OCI-LY7 (cell line): ENCODE measurements around the gene SMAD4. TPM values are rescaled to one million over a fixed set of nuclear protein-coding genes. Genes with fewer than 3 reads are reported as not detected.
"Not testable (repeated sequence)": the region's sequence is repeated elsewhere in the genome, so short reads cannot be mapped to it uniquely, and the experiment has no call there.

Experiments
- BruUV-seq: library from RNA; stranded (reverse); fragments of 400-500 nt; replicated peaks from 2 replicates; lab custom pipeline; 2021; lab: Mats Ljungman, UMichigan
- CTCF ChIA-PET: fragments of 300-600 bp; sonication (Branson Sonifier 250); formaldehyde crosslinking; loops from one replicate; lab custom pipeline; 2022; ENCODE audit warnings: antibody characterized with exemption; ENCODE audit not compliant: unreplicated experiment; lab: Charles Lee
- POLR2A ChIA-PET: fragments of 300-600 bp; sonication (Branson Sonifier 250); formaldehyde crosslinking; loops from one replicate; lab custom pipeline; 2022; ENCODE audit warnings: antibody characterized with exemption; lab: Charles Lee
- DNase-seq: peaks from one replicate; pipeline ENCODE4 v3.0.0-alpha.2; 2015; ENCODE audit warnings: low spot score
- H2AFZ ChIP-seq: fragments of 200-600 bp; sonication (generic), shearing (Covaris generic); 2 replicates; pipeline ENCODE4 v1.6.1; 2014; ENCODE audit warnings: mild to moderate bottlenecking, antibody characterized with exemption, low read length, moderate library complexity
- H3K27ac ChIP-seq: fragments of 200-600 bp; sonication (generic); 2 replicates; pipeline ENCODE4 v1.5.1; 2014; ENCODE audit warnings: mixed run types, low read depth, mild to moderate bottlenecking, moderate library complexity, low read length, inconsistent platforms; ENCODE audit not compliant: poor library complexity, severe bottlenecking
- H3K36me3 ChIP-seq: fragments of 200-600 bp; sonication (generic); 2 replicates; pipeline ENCODE4 v1.6.1; 2014; ENCODE audit warnings: mild to moderate bottlenecking, antibody characterized with exemption, low read length, moderate library complexity, mixed read lengths; ENCODE audit not compliant: insufficient read depth
- H3K4me1 ChIP-seq: fragments of 200-600 bp; sonication (generic); 2 replicates; pipeline ENCODE4 v1.5.1; 2014; ENCODE audit warnings: mild to moderate bottlenecking, low read length; ENCODE audit not compliant: insufficient read depth, poor library complexity, severe bottlenecking
- H3K4me2 ChIP-seq: fragments of 200-600 bp; sonication (generic); 2 replicates; pipeline ENCODE4 v1.6.1; 2014; ENCODE audit warnings: mild to moderate bottlenecking, low read length
- H3K4me3 ChIP-seq: fragments of 200-600 bp; sonication (generic); 2 replicates; pipeline ENCODE4 v1.5.1; 2014; ENCODE audit warnings: mild to moderate bottlenecking, low read depth, low read length; ENCODE audit not compliant: poor library complexity, severe bottlenecking
- H3K79me2 ChIP-seq: fragments of 200-600 bp; sonication (generic); 2 replicates; pipeline ENCODE4 v1.6.1; 2016; ENCODE audit warnings: low read depth, mild to moderate bottlenecking, low read length, moderate library complexity, mixed read lengths; ENCODE audit not compliant: insufficient read depth
- H3K9me2 ChIP-seq: fragments of 200-600 bp; sonication (generic); 2 replicates; pipeline ENCODE4 v1.6.1; 2016; ENCODE audit warnings: mild to moderate bottlenecking, low read length, mixed read lengths; ENCODE audit not compliant: insufficient read depth
- H3K9me3 ChIP-seq: fragments of 200-600 bp; sonication (generic); 2 replicates; pipeline ENCODE4 v1.6.1; 2014; ENCODE audit warnings: mild to moderate bottlenecking, mixed run types, low read length, mixed read lengths
- H4K20me1 ChIP-seq: fragments of 200-600 bp; sonication (generic); 2 replicates; pipeline ENCODE4 v1.6.1; 2014; ENCODE audit warnings: mild to moderate bottlenecking, antibody characterized with exemption, low read length, moderate library complexity, mixed read lengths; ENCODE audit not compliant: insufficient read depth
- EZH2phosphoT487 ChIP-seq: fragments of 200-600 bp; sonication (generic); IDR thresholded peaks from 2 replicates; pipeline ENCODE4 v1.6.1; 2018; ENCODE audit warnings: low read depth, borderline replicate concordance, mild to moderate bottlenecking, mixed run types, antibody characterized with exemption, low read length, moderate library complexity, mixed read lengths
- intact Hi-C: fragments of 100-400 bp; cut with micrococcal nuclease; formaldehyde crosslinking; loops from one replicate; pipeline ENCODE4 v1.10.0; 2022; ENCODE audit not compliant: unreplicated experiment
- total RNA-seq, 2 experiments: library from RNA; depleted of rRNA in 1 of 2; stranded (reverse); fragments of >200 nt in 1 of 2; shearing (Covaris generic) in 1 of 2; gene quantifications; 2 replicates each; pipeline ENCODE4 v1.2.3, GENCODE V29; 2014 to 2022
- TF ChIP-seq, protein P1 (sequence below): fragments of 200-600 bp; sonication (generic); conservative IDR thresholded peaks from 2 replicates; pipeline ENCODE4 v1.5.1; 2014; ENCODE audit warnings: mild to moderate bottlenecking, antibody characterized with exemption, low read length, moderate library complexity, mixed read lengths

Gene SMAD4
- total RNA-seq, 2 experiments from 2014 or later: 44.7 to 47.6 TPM

DNA sequence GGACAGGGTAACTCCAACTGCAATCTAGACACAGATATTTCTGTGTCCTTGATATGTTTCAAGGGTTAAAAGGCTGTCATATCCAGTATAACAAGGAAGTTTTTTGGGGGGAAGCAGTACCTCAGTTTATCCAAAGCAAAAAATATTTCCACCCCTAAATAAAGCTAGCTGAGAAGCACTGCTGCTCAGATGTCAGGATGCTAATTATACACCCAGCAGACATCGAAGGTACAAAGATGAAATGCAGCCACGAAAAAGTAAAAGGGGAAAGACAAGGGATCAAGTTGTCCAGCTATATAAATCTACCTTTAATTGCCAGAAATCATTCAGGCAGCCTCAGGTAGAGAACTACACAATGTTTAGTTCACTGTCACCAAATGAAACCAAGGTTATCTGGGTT lies 36.0 kb upstream of the SMAD4 start:
- Histone ChIP-seq H3K27ac (no peak overlapping the region), H3K9me2 (no peaks in the 10 kb centered on the region), H3K79me2 (no peaks in the 10 kb centered on the region), H2AFZ (no peak overlapping the region), H3K4me3 (no peak overlapping the region), H3K36me3 (no peaks in the 10 kb centered on the region), H3K4me1 (no peaks in the 10 kb centered on the region), H3K4me2 (no peak overlapping the region), H4K20me1 (no peaks in the 10 kb centered on the region), H3K9me3 (no peaks in the 10 kb centered on the region)
- intact Hi-C loops: no loop called here
- POLR2A ChIA-PET: interaction anchor here (0.5 kb wide), 1 partner anchor 90 kb away, joined by 3 read pairs; no protein-coding TSS in a partner anchor
- TF ChIP-seq, protein P1, sequence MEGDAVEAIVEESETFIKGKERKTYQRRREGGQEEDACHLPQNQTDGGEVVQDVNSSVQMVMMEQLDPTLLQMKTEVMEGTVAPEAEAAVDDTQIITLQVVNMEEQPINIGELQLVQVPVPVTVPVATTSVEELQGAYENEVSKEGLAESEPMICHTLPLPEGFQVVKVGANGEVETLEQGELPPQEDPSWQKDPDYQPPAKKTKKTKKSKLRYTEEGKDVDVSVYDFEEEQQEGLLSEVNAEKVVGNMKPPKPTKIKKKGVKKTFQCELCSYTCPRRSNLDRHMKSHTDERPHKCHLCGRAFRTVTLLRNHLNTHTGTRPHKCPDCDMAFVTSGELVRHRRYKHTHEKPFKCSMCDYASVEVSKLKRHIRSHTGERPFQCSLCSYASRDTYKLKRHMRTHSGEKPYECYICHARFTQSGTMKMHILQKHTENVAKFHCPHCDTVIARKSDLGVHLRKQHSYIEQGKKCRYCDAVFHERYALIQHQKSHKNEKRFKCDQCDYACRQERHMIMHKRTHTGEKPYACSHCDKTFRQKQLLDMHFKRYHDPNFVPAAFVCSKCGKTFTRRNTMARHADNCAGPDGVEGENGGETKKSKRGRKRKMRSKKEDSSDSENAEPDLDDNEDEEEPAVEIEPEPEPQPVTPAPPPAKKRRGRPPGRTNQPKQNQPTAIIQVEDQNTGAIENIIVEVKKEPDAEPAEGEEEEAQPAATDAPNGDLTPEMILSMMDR: no peak
- no peak for DNase-seq
- BruUV-seq: no TSS peak
- CTCF ChIA-PET: no interaction called here

DNA sequence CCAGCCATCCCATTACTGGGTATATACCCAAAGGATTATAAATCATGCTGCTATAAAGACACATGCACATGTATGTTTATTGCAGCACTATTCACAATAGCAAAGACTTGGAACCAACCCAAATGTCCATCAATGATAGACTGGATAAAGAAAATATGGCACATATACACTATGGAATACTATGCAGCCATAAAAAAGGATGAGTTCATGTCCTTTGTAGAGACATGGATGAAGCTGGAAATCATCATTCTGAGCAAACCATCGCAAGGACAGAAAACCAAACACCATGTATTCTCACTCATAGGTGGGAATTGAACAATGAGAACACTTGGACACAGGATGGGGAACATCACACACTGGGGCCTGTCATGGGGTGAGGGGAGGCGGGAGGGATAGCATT lies 26.8 kb upstream of the SMAD4 start:
- H3K27ac ChIP-seq, H3K9me3 ChIP-seq, H4K20me1 ChIP-seq, POLR2A ChIA-PET, H3K36me3 ChIP-seq, H3K4me2 ChIP-seq, CTCF ChIA-PET, H3K9me2 ChIP-seq, H3K4me1 ChIP-seq, BruUV-seq, H2AFZ ChIP-seq, H3K79me2 ChIP-seq, intact Hi-C loops, DNase-seq, H3K4me3 ChIP-seq: not testable (repeated sequence)

DNA sequence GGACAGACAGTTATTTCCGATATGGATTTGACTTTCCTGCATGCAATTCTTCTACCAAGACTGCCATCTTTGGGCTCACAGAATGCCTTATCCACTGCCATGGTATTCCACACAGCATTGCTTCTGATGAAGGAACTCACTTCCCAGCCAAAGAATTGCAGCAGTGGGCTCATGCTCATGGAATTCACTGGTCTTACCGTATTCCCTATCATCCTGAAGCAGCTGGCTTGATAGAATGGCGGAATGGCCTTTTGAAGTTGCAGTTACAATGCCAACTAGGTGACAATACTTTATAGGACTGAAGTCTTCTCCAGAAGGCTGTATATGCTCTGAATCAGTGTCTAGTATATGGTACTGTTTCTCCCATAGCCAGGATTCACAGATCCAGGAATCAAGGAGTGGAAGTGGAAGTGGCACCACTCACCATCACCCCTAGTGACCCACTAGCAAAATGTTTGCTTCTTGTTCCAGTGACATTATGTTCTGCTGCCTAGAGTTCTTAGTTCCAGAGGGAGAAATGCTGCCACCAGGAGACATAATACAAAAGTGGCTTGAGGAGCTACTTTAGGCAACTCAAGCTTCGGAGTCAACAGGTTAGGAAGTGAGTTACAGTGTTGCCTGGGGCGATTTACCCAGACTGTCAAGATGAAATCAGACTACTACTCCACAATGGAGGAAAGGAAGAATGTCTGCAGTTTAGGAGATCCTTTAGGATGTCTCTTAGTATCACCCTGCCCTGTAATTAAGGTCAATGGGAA lies 23.8 kb upstream of the SMAD4 start:
- no peaks in the 10 kb centered on the region for H3K4me1 ChIP-seq
- H2AFZ ChIP-seq: no peak overlapping the region
- ChIA-PET POLR2A (no interaction called here), CTCF (no interaction called here)
- no peak overlapping the region for H3K27ac ChIP-seq
- intact Hi-C loops: no loop called here
- no peak overlapping the region for H3K4me2 ChIP-seq
- H3K9me3 ChIP-seq: no peaks in the 10 kb centered on the region
- H3K36me3 ChIP-seq: no peaks in the 10 kb centered on the region
- BruUV-seq: no TSS peak
- no peaks in the 10 kb centered on the region for H3K79me2 ChIP-seq
- no peak for DNase-seq
- TF ChIP-seq, protein P1: no peak
- TF ChIP-seq EZH2phosphoT487: no peak
- no peaks in the 10 kb centered on the region for H4K20me1 ChIP-seq
- H3K9me2 ChIP-seq: no peaks in the 10 kb centered on the region
- H3K4me3 ChIP-seq: no peak overlapping the region
